ENCODE data around the gene AAMDC.
"Not testable (repeated sequence)": the region's sequence is repeated elsewhere in the genome, so short reads cannot be mapped to it uniquely, and the experiment has no call there.

The AAMDC gene

GRCh38 chr11:77866336-77866735, 45.4 kb downstream of the AAMDC start:
- TF ChIP-seq CTCF (IDR thresholded peaks at IDR 0.05; ENCODE audit: low read depth, low read length), result no peak
- no peak overlapping the region for H3K4me3 ChIP-seq (ENCODE audit: low read depth, low read length)
- in situ Hi-C loops (cut with HindIII; ENCODE audit: low sequenced_read_pairs), result no loop called here
- DNase-seq (ENCODE audit: low read depth, low spot score), result no peak

GRCh38 chr11:77868744-77869143, 47.8 kb downstream of the AAMDC start:
- TF ChIP-seq CTCF (IDR thresholded peaks at IDR 0.05; ENCODE audit: low read depth, low read length), result no peak
- in situ Hi-C loops (cut with HindIII; ENCODE audit: low sequenced_read_pairs), result no loop called here
- H3K4me3 ChIP-seq (ENCODE audit: low read depth, low read length), result no peak overlapping the region
- no peak for DNase-seq (ENCODE audit: low read depth, low spot score)

- no peak for TF ChIP-seq CTCF (IDR thresholded peaks at IDR 0.05; ENCODE audit: low read depth, low read length)
- H3K4me3 ChIP-seq (ENCODE audit: low read depth, low read length), result no peak overlapping the region
- in situ Hi-C loops (cut with HindIII; ENCODE audit: low sequenced_read_pairs), result no loop called here
- DNase-seq (ENCODE audit: low read depth, low spot score), result no peak
Measured at GRCh38 chr11:77871855-77872254, 50.9 kb downstream of the AAMDC start.

GRCh38 chr11:77873345-77873744, 52.4 kb downstream of the AAMDC start:
- no peak for TF ChIP-seq CTCF (IDR thresholded peaks at IDR 0.05; ENCODE audit: low read depth, low read length)

DNA sequence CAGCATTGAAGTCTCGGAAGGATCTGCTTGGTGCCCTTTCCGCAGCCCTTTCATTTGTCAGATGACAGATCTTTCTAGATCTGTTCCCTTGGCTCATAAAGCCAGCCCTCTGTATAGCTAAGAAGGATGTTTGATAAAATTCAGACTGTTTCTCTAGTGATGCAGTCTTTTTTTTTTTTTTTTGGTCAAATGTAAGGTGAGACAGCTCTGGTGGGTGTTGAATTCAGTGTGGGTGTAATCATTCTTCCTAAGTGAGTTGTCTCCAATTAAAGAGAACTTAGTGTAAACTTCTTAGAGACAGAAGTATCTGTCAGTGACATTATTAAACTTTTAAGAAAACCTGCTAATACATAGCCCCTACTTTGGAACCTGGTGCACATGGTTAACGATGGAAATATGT, 53.3 kb downstream of the AAMDC start:
- no peak for DNase-seq (ENCODE audit: low read depth, low spot score)
- no peak for TF ChIP-seq CTCF (IDR thresholded peaks at IDR 0.05; ENCODE audit: low read depth, low read length)
- H3K4me3 ChIP-seq (ENCODE audit: low read depth, low read length), result no peak overlapping the region
- in situ Hi-C loops (cut with HindIII; ENCODE audit: low sequenced_read_pairs), result no loop called here

More at GRCh38 chr11:77873345-77873744, 52.4 kb downstream of the AAMDC start:
- in situ Hi-C loops (cut with HindIII; ENCODE audit: low sequenced_read_pairs), result no loop called here
- DNase-seq (ENCODE audit: low read depth, low spot score), result no peak
- H3K4me3 ChIP-seq (ENCODE audit: low read depth, low read length), result no peak overlapping the region

DNA sequence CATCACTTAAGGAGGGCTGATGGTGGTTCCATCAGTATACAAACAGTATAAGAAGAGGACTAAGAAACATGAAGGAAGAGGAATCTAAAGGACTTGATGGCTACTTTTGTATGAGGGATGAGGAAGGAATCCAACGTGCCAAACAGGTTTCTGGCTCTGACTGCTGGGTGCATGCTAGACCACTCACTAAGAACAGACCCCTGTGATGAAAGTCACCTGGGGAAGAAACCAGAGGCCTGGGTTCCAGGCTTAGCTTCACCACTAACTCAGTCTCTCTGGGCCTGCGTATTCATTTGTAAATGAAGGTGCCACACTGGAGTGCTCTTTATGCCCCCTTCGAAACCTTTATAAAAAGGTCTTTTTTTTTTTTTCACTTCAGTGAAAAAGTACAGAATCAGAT, 55.1 kb downstream of the AAMDC start:
- TF ChIP-seq CTCF (IDR thresholded peaks at IDR 0.05; ENCODE audit: low read depth, low read length), result no peak
- H3K4me3 ChIP-seq (ENCODE audit: low read depth, low read length), result no peak overlapping the region
- in situ Hi-C loops (cut with HindIII; ENCODE audit: low sequenced_read_pairs), result no loop called here
- DNase-seq (ENCODE audit: low read depth, low spot score), result no peak

DNA sequence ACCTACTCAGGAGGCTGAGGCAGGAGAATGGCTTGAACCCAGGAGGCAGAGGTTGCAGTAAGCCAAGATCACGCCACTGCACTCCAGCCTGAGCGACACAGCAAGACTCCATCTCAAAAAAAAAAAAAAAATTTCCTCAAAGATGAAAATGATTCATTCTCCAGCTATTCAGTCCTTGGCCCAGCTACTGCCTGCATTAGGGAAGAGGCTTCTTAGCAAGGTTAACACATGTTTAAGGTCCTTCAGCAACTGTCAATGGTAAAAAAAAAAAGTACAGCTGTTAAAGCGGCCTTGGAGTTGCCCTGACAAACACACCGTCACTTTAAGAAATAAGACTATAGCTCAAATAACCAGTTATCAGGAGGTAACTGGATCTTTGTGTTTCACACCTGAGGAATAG, 57.3 kb downstream of the AAMDC start:
- DNase-seq (ENCODE audit: low read depth, low spot score), result peak; percentile 87
- in situ Hi-C loops (cut with HindIII; ENCODE audit: low sequenced_read_pairs); H3K4me3 ChIP-seq (ENCODE audit: low read depth, low read length): not testable (repeated sequence)
